WTC11 (cell line): ENCODE data around the gene B3GALT5. TPM values are rescaled to one million over a fixed set of nuclear protein-coding genes. Genes with fewer than 3 reads are reported as not detected.

ENCODE experiments used
- ATAC-seq: fragments of 200-7000 bp; cut with Tn5 transposase; 2 replicates; pipeline ENCODE4 v1.10.0; 2021; ENCODE audit warnings: mild to moderate bottlenecking, moderate library complexity
- CTCF ChIA-PET: fragments of 300-600 bp; sonication (Branson Sonifier 250); formaldehyde crosslinking; loops from one replicate; lab custom pipeline; 2021; ENCODE audit warnings: antibody characterized with exemption; lab: Charles Lee
- POLR2A ChIA-PET: fragments of 350-600 bp; sonication (Branson Sonifier 250); formaldehyde crosslinking; loops from one replicate; lab custom pipeline; 2021; ENCODE audit warnings: antibody characterized with exemption; lab: Charles Lee
- DNase-seq: peaks from one replicate; pipeline ENCODE4 v3.0.0; 2021; ENCODE audit warnings: low spot score
- H3K27ac Mint-ChIP-seq: 2 replicates; pipeline ENCODE4 v1.8.0; 2021; ENCODE audit warnings: mixed read lengths
- H3K27me3 Mint-ChIP-seq: 2 replicates; pipeline ENCODE4 v1.8.0; 2021; ENCODE audit warnings: low read depth, mild to moderate bottlenecking, moderate library complexity, mixed read lengths
- H3K36me3 Mint-ChIP-seq: 2 replicates; pipeline ENCODE4 v1.8.0; 2021; ENCODE audit warnings: mixed read lengths
- H3K4me1 Mint-ChIP-seq: 2 replicates; pipeline ENCODE4 v1.8.0; 2022; ENCODE audit warnings: mixed read lengths
- H3K4me3 Mint-ChIP-seq: 2 replicates; pipeline ENCODE4 v1.8.0; 2021; ENCODE audit warnings: mild to moderate bottlenecking, moderate library complexity, mixed read lengths
- H3K9me3 Mint-ChIP-seq: 2 replicates; pipeline ENCODE4 v1.8.0; 2021; ENCODE audit warnings: mixed read lengths
- CBFB ChIP-seq: sonication (generic); formaldehyde crosslinking; IDR thresholded peaks from 2 replicates; pipeline ENCODE4 v1.8.1; 2022; ENCODE audit warnings: mild to moderate bottlenecking, low read depth, missing genetic modification reagents
- CDX4 ChIP-seq: fragments of 250-450 bp; sonication (Bioruptor Pico); IDR thresholded peaks from 2 replicates; pipeline ENCODE4 v1.9.0; 2021; ENCODE audit warnings: moderate library complexity, mild to moderate bottlenecking, inconsistent platforms, borderline replicate concordance
- CREB1 ChIP-seq: sonication (generic); formaldehyde crosslinking; IDR thresholded peaks from 2 replicates; pipeline ENCODE4 v1.8.0; 2023; ENCODE audit warnings: mild to moderate bottlenecking, missing genetic modification reagents
- ETV6 ChIP-seq: sonication (generic); formaldehyde crosslinking; IDR thresholded peaks from 2 replicates; pipeline ENCODE4 v1.8.1; 2022; ENCODE audit warnings: mild to moderate bottlenecking, missing genetic modification reagents
- GRHL2 ChIP-seq: fragments of 250-450 bp; sonication (Bioruptor Pico); IDR thresholded peaks from 2 replicates; pipeline ENCODE4 v1.8.0; 2022; ENCODE audit warnings: mild to moderate bottlenecking, moderate library complexity; ENCODE audit not compliant: insufficient replicate concordance, severe bottlenecking
- RELA ChIP-seq: sonication (generic); formaldehyde crosslinking; IDR thresholded peaks from 2 replicates; pipeline ENCODE4 v1.8.1; 2022; ENCODE audit warnings: missing genetic modification reagents, mild to moderate bottlenecking, borderline replicate concordance
- TP53 ChIP-seq: sonication (generic); formaldehyde crosslinking; IDR thresholded peaks from 2 replicates; pipeline ENCODE4 v1.8.1; 2023; ENCODE audit warnings: mild to moderate bottlenecking, missing genetic modification reagents
- ZNF396 ChIP-seq: fragments of 250-450 bp; sonication (Bioruptor Pico); IDR thresholded peaks from 2 replicates; pipeline ENCODE4 v1.8.0; 2021; ENCODE audit warnings: mild to moderate bottlenecking, moderate library complexity, borderline replicate concordance
- ZNF425 ChIP-seq: fragments of 250-450 bp; sonication (Bioruptor Pico); conservative IDR thresholded peaks from 2 replicates; pipeline ENCODE4 v1.9.0; 2021; ENCODE audit warnings: mild to moderate bottlenecking
- total RNA-seq: library from RNA; stranded (reverse); gene quantifications from 3 replicates; pipeline ENCODE4 v1.2.3, GENCODE V29; 2021

Gene B3GALT5
- total RNA-seq, 1 experiment from 2014 or later: 25.8 TPM

GRCh38 chr21:39721885-39722284 lies 109.1 kb downstream of the B3GALT5 start:
- POLR2A ChIA-PET: no interaction called here
- Mint-ChIP-seq H3K27me3 (no peaks in the 10 kb centered on the region), H3K36me3 (peaks cover 45% of the 10 kb centered on the region), H3K4me1 (peaks cover 10% of the 10 kb centered on the region), H3K4me3 (no peak overlapping the region), H3K27ac (no peak overlapping the region; the same call in 1 of the 2 replicates), H3K9me3 (peaks cover 38% of the 10 kb centered on the region)
- DNase-seq: no peak
- CTCF ChIA-PET: no interaction called here
- TF ChIP-seq ZNF425 (CRISPR knock-in tag): no peak
- TF ChIP-seq TP53 (CRISPR knock-in tag): no peak
- TF ChIP-seq CDX4 (CRISPR knock-in tag): no peak
- no peak for TF ChIP-seq GRHL2 (CRISPR knock-in tag)
- no peak for TF ChIP-seq ETV6 (CRISPR knock-in tag)
- TF ChIP-seq RELA (CRISPR knock-in tag): no peak
- no peak for TF ChIP-seq CBFB (CRISPR knock-in tag)
- no peak for TF ChIP-seq CREB1
- no peak for TF ChIP-seq ZNF396 (CRISPR knock-in tag)
- ATAC-seq: no peak

Other genes with a start within 250 kb of the B3GALT5 start
- gene LCA5L, start 167.2 kb upstream of the B3GALT5 start, total RNA-seq: 0.64 to 1.0 TPM (median 0.76 TPM) in 3 replicates
- gene SH3BGR, start 161.0 kb upstream of the B3GALT5 start, total RNA-seq: 3.2 to 4.8 TPM (median 4.0 TPM) in 3 replicates
- gene IGSF5, start 132.2 kb downstream of the B3GALT5 start, total RNA-seq: 3.3 to 3.6 TPM (median 3.5 TPM) in 3 replicates